HG03521 (cell line): Measurements from ENCODE around the gene CUL3.
A peak's percentile ranks its signal among the peaks of the same experiment; 100 is the strongest.
"Not testable (repeated sequence)": the region's sequence is repeated elsewhere in the genome, so short reads cannot be mapped to it uniquely, and the experiment has no call there.

ENCODE experiments used
- ATAC-seq: cut with Tn5 transposase; IDR thresholded peaks from one replicate; pipeline ENCODE4 v1.9.1; 2021; ENCODE audit warnings: mild to moderate bottlenecking, moderate library complexity; ENCODE audit not compliant: unreplicated experiment

Gene CUL3

DNA sequence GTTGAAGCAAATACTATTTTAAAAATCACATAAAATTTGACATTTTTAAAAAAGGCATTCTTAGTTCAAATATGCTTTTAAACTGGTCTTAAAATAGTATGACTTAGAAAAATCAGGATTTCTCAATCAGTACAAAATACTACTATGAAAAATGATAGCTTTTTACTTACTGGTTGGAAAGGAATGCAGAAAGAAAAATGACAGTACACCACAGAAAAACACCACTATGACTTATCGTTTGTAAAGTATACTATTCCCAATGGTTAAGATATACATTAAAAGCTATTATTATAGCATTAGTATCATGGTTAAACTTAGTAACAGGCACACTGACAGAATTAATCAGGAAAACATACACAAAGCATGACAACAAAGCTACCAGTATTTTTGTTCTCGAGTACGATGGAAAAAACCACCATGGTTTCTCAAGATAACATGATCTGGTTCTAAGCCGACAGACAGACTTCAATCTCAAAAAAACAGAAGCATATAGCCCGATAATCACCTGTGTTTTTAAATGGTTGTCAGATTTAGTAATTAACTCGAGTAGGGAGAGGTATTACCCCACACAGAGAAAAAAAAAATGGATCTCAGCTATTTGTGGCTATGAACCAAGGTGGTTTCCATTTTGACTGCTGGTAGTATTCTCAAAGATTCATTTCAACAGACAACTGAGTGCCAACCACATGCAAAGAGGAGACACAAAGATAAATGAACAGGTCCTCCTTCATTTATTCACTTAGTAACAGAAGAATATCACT, 39.1 kb downstream of the CUL3 start:
- peak; percentile 54 for ATAC-seq

DNA sequence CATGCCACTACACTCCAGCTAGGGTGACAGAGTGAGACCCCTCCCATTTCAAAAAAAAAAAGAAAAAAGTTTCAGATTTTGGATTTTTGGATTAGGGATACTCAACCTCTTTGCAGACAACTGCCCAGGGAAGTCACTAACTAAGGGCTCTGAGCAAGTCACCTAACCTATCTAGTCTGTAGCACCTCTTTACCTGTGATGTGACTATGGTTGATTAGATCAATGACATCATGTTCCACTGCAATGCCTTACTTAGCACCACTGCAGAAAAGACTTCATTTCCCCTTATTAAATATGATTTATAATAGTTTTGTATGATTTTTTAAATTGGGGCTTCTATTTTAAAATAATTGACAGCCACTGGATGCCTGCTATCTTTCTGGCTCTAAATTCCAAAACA, 41.2 kb downstream of the CUL3 start:
- no peak for ATAC-seq

DNA sequence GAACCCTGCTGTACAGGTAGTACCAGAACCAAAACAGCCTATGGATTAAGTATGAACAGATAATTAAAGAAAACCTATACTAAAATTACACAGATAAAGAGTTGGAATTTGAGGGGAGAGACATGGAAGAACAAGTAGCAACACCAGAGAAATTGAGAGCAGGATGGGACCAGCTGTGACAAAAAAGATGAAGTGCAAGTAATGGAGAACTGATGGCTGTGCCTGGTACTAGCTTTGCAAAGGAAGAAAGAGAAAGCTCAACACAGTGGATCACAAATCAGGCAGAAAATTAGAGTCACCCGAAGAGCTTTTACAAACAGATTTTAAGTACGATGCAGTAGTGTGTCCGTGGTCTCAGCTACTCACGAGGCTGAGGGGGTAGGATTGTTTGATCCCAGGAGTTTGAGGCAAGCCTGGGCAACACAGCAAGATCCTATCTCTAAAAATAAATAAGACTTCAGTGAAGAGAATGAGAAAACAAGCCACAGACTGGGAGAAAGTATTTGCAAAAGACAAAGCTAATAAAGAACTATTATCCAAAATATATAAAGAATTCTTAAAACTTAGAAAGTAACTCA, 46.5 kb downstream of the CUL3 start:
- ATAC-seq, result no peak

DNA sequence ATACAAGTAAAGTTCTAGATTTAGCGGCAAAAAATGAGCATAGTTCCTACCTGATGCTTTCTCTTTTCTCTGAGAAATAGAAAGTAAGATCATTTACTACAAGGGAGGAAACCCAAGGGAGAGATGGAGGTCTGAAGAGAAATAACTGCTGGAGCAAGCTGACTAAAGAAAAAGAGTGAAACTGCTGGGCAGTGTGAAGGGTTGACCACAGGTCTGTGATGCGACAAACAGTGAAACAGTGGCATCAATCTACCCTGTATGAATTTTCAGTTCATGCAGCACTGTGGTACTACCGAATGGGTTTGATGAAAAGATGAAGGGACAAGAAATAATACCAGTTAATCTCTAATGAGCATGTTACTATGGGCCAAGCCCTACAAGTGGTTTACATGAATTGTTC, 52.2 kb downstream of the CUL3 start:
- no peak for ATAC-seq

DNA sequence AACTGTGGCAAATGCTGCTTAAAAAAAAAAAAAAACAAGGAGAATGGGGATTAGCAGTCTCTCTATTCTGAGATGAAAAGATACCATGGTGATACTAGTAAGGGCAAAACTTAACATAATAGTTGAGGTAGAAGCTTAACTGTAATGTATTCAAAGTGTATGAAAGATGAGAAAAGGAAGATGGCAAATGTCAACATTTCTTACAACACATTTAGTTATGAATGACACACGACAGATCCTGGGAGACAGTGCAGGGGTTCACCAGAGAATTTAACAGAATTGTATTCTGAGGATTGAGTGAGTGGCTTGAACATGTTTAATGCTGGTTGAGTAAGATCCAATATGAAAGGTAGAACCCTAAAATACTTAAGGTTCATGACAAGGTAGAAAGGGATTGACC, 52.7 kb downstream of the CUL3 start:
- no peak for ATAC-seq

DNA sequence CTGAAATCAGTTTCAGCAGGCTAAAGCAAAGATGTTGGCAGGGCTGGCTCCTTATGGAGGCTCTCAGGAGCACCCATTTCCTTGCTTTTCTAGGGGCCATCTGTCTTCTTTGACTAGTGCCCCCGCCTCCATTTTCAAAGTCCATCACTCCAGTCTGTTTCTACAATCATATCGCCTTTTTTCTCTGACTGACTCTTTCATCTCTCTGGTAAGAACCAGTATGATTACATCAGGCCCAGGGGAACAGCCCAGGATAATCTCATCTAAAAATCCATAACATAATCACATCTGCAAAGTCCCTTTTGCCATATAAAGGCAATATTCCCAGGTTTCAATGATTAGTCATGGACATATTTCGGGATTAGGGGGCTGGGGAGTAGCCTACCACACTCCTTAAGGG, 57.0 kb downstream of the CUL3 start:
- no peak for ATAC-seq

DNA sequence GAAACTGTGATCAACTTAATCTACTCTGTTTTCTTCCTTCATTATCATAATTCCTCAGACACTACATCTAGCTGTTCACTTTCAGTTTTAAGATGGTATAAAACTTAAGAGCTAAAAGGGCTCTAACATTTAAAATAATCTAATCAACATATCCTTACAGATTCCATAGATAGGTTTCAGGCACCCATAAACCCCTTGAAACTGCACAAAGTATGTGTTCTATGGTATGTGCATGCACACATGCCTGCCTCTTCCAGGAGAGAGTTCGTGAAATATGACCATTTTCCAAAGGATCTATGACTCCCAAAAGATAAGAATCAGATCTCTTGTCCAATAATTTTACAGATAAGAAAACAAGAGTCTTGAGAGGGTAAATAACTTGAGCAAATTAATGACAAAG, 59.4 kb downstream of the CUL3 start:
- no peak for ATAC-seq

DNA sequence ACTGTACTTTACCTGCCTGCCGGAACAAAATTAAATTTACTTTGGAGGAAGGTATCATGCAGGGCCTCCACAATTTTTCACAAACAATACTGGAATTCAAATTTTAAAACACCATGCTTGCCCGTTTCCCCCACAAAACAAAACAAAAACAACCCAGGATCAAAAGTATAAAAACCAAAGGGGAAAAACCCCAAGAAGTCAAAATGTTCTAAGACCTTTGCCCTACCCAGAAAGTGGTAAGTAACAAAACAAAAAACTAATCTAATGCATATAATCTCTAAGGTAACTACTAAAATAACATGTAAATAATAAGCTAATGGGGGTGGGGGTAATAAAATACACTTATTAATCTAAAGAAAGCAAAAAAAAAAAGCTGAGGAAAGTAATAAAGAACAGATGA, 60.5 kb downstream of the CUL3 start:
- ATAC-seq, result no peak

DNA sequence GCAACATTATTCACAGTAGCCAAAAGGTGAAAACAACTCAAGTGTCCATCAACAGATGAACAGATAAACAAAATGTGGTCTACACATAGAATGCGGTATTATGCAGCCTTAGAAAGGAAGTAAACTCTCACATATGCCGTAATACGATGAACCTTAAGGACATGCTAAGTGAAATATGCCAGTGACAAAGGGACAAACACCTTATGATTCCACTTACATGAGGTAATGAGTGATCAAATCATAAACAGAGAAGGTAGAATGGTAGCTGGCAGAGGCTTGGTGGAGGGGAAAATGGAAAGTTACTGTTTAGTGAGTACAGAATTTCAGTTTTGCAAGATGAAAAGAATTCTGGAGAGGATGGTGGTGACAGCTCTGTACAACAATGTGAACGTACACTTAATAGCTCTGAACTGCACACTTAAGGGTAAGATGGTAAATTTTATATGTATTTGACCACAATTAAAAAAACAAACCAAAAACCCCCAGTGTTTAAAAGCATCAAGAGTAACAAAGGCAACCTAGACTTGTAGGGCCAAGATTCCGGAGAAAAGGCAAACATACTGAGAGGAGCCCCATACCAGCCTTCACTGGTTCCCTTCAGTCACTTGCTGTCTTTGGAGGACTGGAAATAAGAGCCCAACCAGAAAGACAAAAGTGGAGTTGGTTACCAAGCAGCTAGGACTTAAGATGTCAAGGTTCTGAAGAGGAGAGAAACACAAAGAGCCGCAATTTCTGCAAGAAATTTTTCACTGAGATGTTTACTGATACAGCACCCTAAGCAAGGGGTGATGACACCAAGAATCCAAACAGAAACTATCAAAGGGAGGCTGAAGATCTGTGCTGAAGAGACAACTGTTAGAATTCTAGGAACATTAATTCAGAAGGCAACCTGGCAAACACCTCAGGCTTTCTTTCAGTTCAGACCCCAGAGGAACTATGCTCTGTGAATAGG, 61.3 kb downstream of the CUL3 start:
- ATAC-seq, result no peak

DNA sequence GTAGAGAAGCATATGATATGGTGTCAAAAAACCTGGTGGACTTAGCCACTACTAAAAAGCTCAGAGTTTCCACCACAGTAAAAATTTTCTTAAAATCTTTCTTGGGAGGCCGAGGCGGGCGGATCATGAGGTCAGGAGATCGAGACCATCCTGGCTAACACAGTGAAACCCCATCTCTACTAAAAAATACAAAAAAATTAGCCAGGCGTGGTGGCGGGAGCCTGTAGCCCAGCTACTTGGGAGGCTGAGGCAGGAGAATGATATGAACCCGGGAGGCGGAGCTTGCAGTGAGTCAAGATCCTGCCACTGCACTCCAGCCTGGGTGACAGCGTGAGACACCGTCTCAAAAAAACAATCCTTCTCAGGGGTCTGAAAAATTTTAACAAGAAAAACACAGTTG, 62.7 kb downstream of the CUL3 start:
- not testable (repeated sequence) for ATAC-seq

DNA sequence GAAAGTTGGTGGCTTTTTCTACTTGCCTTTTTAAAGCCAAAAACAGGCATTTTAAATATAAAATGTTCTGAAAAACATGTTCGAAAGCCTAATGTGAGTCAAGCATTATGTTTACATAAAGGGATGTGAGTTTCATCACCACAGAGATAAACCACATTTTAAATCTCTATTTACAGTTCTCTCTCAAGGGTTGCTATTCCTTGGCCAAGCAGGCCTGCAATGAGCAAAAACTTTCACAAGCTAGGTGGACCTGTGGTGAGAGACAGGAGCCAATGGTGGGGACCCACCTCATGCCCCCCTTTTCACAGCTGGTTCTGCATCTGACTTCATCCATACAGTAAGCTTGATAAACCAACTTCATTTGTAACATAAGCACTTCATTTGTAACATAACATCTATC, 65.1 kb downstream of the CUL3 start:
- ATAC-seq, result peak; percentile 77

DNA sequence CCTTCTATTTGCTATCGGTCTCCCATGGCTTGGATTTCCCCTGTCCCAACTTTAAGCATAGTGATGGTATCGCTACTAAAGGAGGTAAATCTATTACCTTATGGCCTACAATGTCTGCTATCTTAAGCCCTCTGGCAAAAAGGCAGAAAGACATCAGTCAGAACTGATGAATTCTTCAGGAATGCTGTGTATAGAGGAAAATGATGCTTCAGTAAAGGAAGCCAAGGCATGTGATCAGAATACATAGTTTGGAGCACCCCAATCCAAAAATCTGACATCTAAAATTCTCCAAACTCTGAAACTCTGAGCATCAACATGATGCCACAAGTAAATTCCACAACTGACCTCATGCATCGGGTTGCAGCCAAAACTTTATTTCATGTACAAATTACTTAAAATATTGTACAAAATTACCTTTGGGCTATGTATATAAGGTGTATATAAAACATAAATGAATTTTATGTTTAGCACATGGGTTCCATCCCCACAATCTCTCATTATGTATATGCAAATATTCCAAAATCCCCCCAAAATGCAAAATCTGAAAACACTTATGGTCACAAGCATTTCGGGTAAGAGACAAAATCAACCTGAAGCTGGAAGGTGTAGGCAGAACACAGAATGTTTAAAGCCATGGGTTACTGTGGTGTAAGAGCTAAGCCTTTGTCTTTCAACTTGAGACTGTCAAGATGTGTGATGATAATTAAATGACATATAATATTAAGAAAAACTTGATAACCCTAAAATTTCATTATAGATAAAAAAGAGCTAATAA, 66.2 kb downstream of the CUL3 start:
- ATAC-seq, result no peak

DNA sequence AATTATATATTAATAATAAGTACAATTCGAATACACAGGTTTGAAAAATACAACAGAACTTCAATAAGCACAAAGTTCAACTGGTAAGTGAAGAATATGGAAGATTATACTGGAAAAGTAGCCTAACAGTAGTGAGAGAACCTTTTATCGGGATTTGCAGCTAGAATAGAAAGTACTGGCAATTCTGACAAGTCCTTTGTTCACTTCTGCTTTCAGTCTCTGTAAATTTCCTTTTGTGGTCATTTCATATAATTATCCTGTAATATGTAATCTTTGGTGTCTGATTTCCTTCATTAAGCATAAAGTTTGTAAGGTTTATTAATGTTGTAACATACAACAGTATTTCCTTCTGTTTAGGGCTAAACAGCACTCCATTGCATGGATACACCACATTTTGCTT, 67.2 kb downstream of the CUL3 start:
- no peak for ATAC-seq

DNA sequence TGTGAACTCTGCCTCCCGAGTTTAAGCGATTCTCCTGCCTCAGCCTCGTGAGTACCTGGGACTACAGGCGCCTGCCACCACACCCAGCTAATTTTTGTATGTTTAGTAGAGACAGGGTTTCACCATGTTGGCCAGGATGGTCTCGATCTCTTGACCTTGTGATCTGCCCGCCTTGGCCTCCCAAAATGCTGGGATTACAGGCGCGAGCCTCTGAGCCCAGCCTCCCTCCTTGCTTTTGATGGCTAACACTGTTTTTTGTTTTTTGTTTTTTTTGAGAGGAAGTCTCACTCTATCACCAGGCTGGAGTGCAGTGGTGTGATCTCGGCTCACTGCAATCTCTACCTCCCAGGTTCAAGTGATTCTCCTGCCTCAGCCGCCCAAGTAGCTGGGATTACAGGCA, 68.8 kb downstream of the CUL3 start:
- not testable (repeated sequence) for ATAC-seq

DNA sequence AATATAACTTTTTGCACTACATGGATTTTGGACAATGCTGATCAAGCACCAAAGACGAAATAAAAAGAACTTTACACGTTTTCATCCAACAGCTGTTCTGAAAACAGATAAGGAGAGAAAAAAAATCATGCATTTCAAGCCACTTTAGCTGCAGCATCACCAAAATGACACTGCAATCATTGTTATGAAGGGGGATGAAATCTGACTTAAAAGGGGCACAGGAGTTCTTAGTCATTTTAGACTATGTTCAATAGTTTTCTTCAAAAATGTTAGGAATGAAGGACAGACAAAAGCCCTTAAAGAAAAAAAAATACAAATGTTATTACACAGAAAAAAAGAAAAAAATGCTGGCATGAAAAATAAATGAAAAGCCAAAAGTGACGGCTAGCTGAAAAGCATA, 71.2 kb downstream of the CUL3 start:
- ATAC-seq, result no peak

DNA sequence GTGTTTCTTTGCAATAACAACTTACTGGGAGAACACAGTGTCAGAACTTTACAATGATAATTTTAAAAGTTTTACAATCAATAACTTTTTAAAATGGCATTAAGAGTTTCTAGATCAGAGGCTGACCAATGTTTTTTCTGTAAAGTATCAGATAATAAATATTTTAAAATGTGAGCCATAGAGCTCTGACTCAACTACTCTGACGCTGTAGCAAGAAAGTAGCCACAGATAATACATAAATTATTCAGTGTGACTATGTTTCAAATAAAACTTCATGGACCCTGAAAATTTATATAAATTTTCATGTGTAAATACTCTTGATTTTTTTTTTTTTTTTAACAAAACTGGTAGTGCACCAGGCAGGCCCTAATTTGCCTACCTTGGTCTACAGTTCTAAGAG, 77.4 kb downstream of the CUL3 start:
- ATAC-seq, result no peak

DNA sequence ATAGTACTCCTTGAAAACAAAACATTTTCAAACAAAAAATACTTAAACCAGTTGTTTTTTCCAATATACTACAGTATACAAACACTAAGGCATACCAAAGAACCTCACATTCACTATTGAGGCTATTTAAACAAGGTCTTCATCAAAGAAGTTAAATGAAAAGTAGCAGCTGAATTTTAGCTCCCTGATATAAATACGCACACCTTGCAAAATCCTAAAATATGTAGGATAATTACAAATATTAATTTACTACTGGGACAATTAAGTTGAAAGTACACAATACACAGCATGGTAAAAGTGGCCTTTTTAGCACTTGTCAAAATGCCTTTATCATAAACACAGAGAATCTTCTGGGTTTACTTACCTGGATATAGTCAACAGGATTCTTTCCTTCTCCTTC, 78.7 kb downstream of the CUL3 start:
- ATAC-seq, result no peak

DNA sequence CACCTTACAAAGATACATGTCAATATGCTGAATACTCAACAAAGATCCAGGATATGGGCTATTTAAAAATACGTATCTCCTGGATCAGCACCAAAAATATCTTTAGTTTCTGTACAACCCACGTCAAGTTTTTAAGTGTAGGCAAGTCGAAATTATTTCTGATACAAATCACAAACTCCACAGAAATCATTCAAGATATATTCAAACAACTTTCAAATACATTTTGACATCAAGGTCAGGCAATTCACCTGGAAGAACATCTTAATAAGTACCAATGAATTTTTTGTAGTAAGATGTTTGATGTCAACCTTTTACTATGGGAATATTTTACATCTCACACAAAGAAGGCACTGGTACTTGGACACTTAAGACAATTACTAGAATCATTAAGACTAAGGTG, 86.2 kb downstream of the CUL3 start:
- ATAC-seq, result no peak

DNA sequence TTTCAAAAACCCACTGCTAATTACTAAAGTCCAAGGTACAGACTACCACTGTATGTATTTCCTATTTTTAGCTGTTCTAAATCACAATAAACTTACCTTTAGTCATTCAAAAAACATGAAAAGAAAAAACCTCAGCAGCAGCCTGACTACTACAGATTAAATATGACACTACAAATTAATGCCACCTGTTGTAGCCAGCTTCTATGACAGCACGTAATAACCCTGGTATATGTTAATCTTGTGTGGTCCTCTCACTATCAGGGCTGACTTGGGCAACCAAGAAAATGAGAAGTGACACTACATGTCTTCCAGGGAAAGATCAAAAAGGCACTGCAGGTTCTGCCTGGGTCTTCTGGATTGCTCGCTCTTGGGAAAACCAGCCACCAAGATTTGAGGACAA, 92.6 kb downstream of the CUL3 start:
- no peak for ATAC-seq

DNA sequence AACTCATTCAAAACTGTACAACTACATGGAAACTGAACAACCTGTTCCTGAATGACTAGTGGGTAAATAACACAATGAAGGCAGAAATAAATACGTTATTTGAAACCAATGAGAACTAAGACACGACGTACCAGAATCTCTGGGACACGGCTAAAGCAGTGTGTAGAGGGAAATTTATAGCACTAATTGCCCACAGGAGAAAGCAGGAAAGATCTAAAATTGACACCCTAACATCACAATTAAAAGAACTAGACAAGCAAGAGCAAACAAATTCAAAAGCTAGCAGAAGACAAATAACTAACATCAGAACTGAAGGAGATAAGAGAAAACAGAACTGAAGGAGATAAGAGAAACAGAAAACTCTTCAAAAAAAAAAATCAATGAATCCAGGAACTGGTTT, 97.2 kb downstream of the CUL3 start:
- ATAC-seq, result not testable (repeated sequence)
